ENCODE results near the gene CX3CR1.

CX3CR1 gene

GRCh38 chr3:39261726-39262125, 18.1 kb downstream of the CX3CR1 start:
- POLR2A ChIA-PET = no interaction called here
- CTCF ChIA-PET = no interaction called here

GRCh38 chr3:39260957-39261356, 18.9 kb downstream of the CX3CR1 start:
- CTCF ChIA-PET = no interaction called here
- POLR2A ChIA-PET = no interaction called here
- TF ChIP-seq L3MBTL2 (conservative IDR thresholded peaks at IDR 0.05) (no peak), NFRKB (IDR thresholded peaks at IDR 0.05) (no peak), ARNT (IDR thresholded peaks at IDR 0.05) (no peak), FOXM1 (IDR thresholded peaks at IDR 0.05; ENCODE audit: borderline replicate concordance) (no peak)
- peak; percentile 73 for DNase-seq (ENCODE audit: extremely low spot score)

More at GRCh38 chr3:39261726-39262125, 18.1 kb downstream of the CX3CR1 start:
- DNase-seq (ENCODE audit: extremely low spot score) = no peak
- TF ChIP-seq ARNT (IDR thresholded peaks at IDR 0.05) (no peak), LEF1 (IDR thresholded peaks at IDR 0.05; ENCODE audit: borderline replicate concordance) (no peak), FOXA1 (IDR thresholded peaks at IDR 0.05) (no peak), PKNOX1 (IDR thresholded peaks at IDR 0.05) (no peak), SP1 (IDR thresholded peaks at IDR 0.05) (no peak)

DNA sequence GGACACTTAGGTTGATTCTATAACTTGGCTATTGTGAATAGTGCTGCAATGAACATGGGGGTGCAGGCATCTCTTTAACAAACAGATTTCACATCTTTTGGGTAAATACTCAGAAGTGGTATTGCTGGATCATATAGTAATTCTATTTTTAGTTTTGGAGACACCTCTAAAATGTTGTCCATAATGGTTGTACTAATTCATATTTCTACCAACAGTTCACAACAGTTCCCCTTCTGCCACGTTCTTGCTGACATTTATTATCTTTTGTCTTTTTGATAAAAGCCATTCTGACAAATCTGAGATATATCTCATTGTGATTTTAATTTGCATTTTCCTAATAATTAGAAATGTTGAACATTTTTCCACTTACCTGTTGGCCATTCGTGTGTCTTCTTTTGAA, 19.5 kb downstream of the CX3CR1 start:
- ChIA-PET POLR2A (no interaction called here), CTCF (no interaction called here)
- TF ChIP-seq CTBP1 (IDR thresholded peaks at IDR 0.05; ENCODE audit: borderline replicate concordance) = no peak
- TF ChIP-seq L3MBTL2 (conservative IDR thresholded peaks at IDR 0.05) = no peak
- no peak for TF ChIP-seq BHLHE40 (IDR thresholded peaks at IDR 0.05; ENCODE audit: borderline replicate concordance)
- TF ChIP-seq FOXM1 (IDR thresholded peaks at IDR 0.05; ENCODE audit: borderline replicate concordance) = no peak
- TF ChIP-seq ZNF384 (IDR thresholded peaks at IDR 0.05) = no peak
- TF ChIP-seq NFRKB (IDR thresholded peaks at IDR 0.05) = no peak
- no peak for TF ChIP-seq ARNT (IDR thresholded peaks at IDR 0.05)
- TF ChIP-seq SUZ12 (IDR thresholded peaks at IDR 0.05) = no peak
- no peak for TF ChIP-seq TARDBP (IDR thresholded peaks at IDR 0.05)
- TF ChIP-seq ELF4 (IDR thresholded peaks at IDR 0.05) = no peak
- no peak for TF ChIP-seq HDGF (IDR thresholded peaks at IDR 0.05; ENCODE audit: borderline replicate concordance)
- TF ChIP-seq FOXK2 (IDR thresholded peaks at IDR 0.05) = no peak
- no peak for TF ChIP-seq FOXA1 (IDR thresholded peaks at IDR 0.05)
- TF ChIP-seq SP1 (IDR thresholded peaks at IDR 0.05) = no peak
- no peak for TF ChIP-seq LEF1 (IDR thresholded peaks at IDR 0.05; ENCODE audit: borderline replicate concordance)
- TF ChIP-seq PKNOX1 (IDR thresholded peaks at IDR 0.05) = no peak
- DNase-seq (ENCODE audit: extremely low spot score) = no peak

GRCh38 chr3:39255503-39256325, 24.1 kb downstream of the CX3CR1 start:
- TF ChIP-seq TARDBP (IDR thresholded peaks at IDR 0.05) = no peak
- TF ChIP-seq LEF1 (IDR thresholded peaks at IDR 0.05; ENCODE audit: borderline replicate concordance) = no peak
- no peak for TF ChIP-seq ELF4 (IDR thresholded peaks at IDR 0.05)
- TF ChIP-seq CTBP1 (IDR thresholded peaks at IDR 0.05; ENCODE audit: borderline replicate concordance) = no peak
- no peak for TF ChIP-seq HDGF (IDR thresholded peaks at IDR 0.05; ENCODE audit: borderline replicate concordance)
- TF ChIP-seq ZNF384 (IDR thresholded peaks at IDR 0.05) = no peak
- TF ChIP-seq FOXK2 (IDR thresholded peaks at IDR 0.05) = no peak
- no peak for TF ChIP-seq SP1 (IDR thresholded peaks at IDR 0.05)
- TF ChIP-seq L3MBTL2 (conservative IDR thresholded peaks at IDR 0.05) = no peak
- no peak for TF ChIP-seq ARNT (IDR thresholded peaks at IDR 0.05)
- no peak for TF ChIP-seq FOXA1 (IDR thresholded peaks at IDR 0.05)
- no peak for TF ChIP-seq PKNOX1 (IDR thresholded peaks at IDR 0.05)
- CTCF ChIA-PET = no interaction called here
- POLR2A ChIA-PET = no interaction called here
- DNase-seq (ENCODE audit: extremely low spot score) = no peak

- POLR2A ChIA-PET = no interaction called here
- CTCF ChIA-PET = no interaction called here
- no peak for TF ChIP-seq ARNT (IDR thresholded peaks at IDR 0.05)
- no peak for TF ChIP-seq ELF4 (IDR thresholded peaks at IDR 0.05)
- TF ChIP-seq BHLHE40 (IDR thresholded peaks at IDR 0.05; ENCODE audit: borderline replicate concordance) = no peak
- no peak for TF ChIP-seq SP1 (IDR thresholded peaks at IDR 0.05)
- no peak for TF ChIP-seq SUZ12 (IDR thresholded peaks at IDR 0.05)
- no peak for TF ChIP-seq NFRKB (IDR thresholded peaks at IDR 0.05)
- no peak for TF ChIP-seq TARDBP (IDR thresholded peaks at IDR 0.05)
- TF ChIP-seq PKNOX1 (IDR thresholded peaks at IDR 0.05) = no peak
- TF ChIP-seq LEF1 (IDR thresholded peaks at IDR 0.05; ENCODE audit: borderline replicate concordance) = no peak
- TF ChIP-seq L3MBTL2 (conservative IDR thresholded peaks at IDR 0.05) = no peak
- no peak for TF ChIP-seq FOXM1 (IDR thresholded peaks at IDR 0.05; ENCODE audit: borderline replicate concordance)
- no peak for TF ChIP-seq ZNF384 (IDR thresholded peaks at IDR 0.05)
- no peak for TF ChIP-seq CTBP1 (IDR thresholded peaks at IDR 0.05; ENCODE audit: borderline replicate concordance)
- no peak for TF ChIP-seq FOXK2 (IDR thresholded peaks at IDR 0.05)
- TF ChIP-seq FOXA1 (IDR thresholded peaks at IDR 0.05) = no peak
- TF ChIP-seq HDGF (IDR thresholded peaks at IDR 0.05; ENCODE audit: borderline replicate concordance) = no peak
- DNase-seq (ENCODE audit: extremely low spot score) = no peak
These were observed 24.9 kb downstream of the CX3CR1 start for GRCh38 chr3:39254806-39255449.
